ENCODE results near the gene UBE2O.
A peak's percentile ranks its signal among the peaks of the same experiment; 100 is the strongest.

The UBE2O gene

GRCh38 chr17:76384987-76385891, 67.7 kb downstream of the UBE2O start:
- no peak for TF ChIP-seq SPI1 (IDR thresholded peaks at IDR 0.05; ENCODE audit: borderline replicate concordance, low read depth)
- TF ChIP-seq REST (IDR thresholded peaks at IDR 0.05; ENCODE audit: insufficient replicate concordance, low read depth) = no peak
- TF ChIP-seq CTCF (IDR thresholded peaks at IDR 0.05; ENCODE audit: insufficient read depth, low read length) = no peak
- TF ChIP-seq POLR2AphosphoS5 (IDR thresholded peaks at IDR 0.05; ENCODE audit: low read depth) = no peak
- no peak for TF ChIP-seq GABPA (IDR thresholded peaks at IDR 0.05; ENCODE audit: low read depth)
- H3K4me3 ChIP-seq (replicated peaks; ENCODE audit: insufficient read depth, low read length) = peak overlapping the region; percentile 58
- DNase-seq (ENCODE audit: low read depth in 1 of 2, low spot score in 1 of 2) = no peak
- H3K27me3 ChIP-seq (ENCODE audit: insufficient read depth, poor library complexity, severe bottlenecking) = peaks cover 7% of the 10 kb centered on the region
- H3K27ac ChIP-seq (replicated peaks) = no peak overlapping the region

- H3K27me3 ChIP-seq (ENCODE audit: insufficient read depth, poor library complexity, severe bottlenecking) = peaks cover 7% of the 10 kb centered on the region
- H3K27ac ChIP-seq (replicated peaks) = peak within 1 kb of the TSS; percentile 46
- H3K4me3 ChIP-seq (replicated peaks; ENCODE audit: insufficient read depth, low read length) = peak within 1 kb of the TSS; percentile 58
- TF ChIP-seq SPI1 (IDR thresholded peaks at IDR 0.05; ENCODE audit: borderline replicate concordance, low read depth) (no peak), POLR2AphosphoS5 (IDR thresholded peaks at IDR 0.05; ENCODE audit: low read depth) (no peak), CTCF (IDR thresholded peaks at IDR 0.05; ENCODE audit: insufficient read depth, low read length) (no peak), REST (IDR thresholded peaks at IDR 0.05; ENCODE audit: insufficient replicate concordance, low read depth) (no peak), GABPA (IDR thresholded peaks at IDR 0.05; ENCODE audit: low read depth) (no peak)
- DNase-seq (ENCODE audit: low read depth in 1 of 2, low spot score in 1 of 2) = peak in 1 of 2 experiments; percentile 60
Observed at GRCh38 chr17:76384222-76384986, 68.5 kb downstream of the UBE2O start, which contains the start of gene SPHK1. Gene SPHK1 (plus strand): TSS chr17:76384609. CDS start chr17:76385645, 1,036 bp downstream.

GRCh38 chr17:76383546-76384221, 69.3 kb downstream of the UBE2O start:
- peaks cover 7% of the 10 kb centered on the region for H3K27me3 ChIP-seq (ENCODE audit: insufficient read depth, poor library complexity, severe bottlenecking)
- DNase-seq (ENCODE audit: low read depth in 1 of 2, low spot score in 1 of 2) = peak in 1 of 2 experiments; percentile 66
- H3K27ac ChIP-seq (replicated peaks) = peak overlapping the region; percentile 46
- TF ChIP-seq GABPA (IDR thresholded peaks at IDR 0.05; ENCODE audit: low read depth) (no peak), REST (IDR thresholded peaks at IDR 0.05; ENCODE audit: insufficient replicate concordance, low read depth) (peak; percentile 10), SPI1 (IDR thresholded peaks at IDR 0.05; ENCODE audit: borderline replicate concordance, low read depth) (no peak), POLR2AphosphoS5 (IDR thresholded peaks at IDR 0.05; ENCODE audit: low read depth) (no peak)
- H3K4me3 ChIP-seq (replicated peaks; ENCODE audit: insufficient read depth, low read length) = peak overlapping the region; percentile 58

Data from HL-60 (cell line).